Non-pigmented ciliary epithelial cell (primary cell): ENCODE measurements around the gene MMP14.
A peak's percentile ranks its signal among the peaks of the same experiment; 100 is the strongest.
"Not testable (repeated sequence)": the region's sequence is repeated elsewhere in the genome, so short reads cannot be mapped to it uniquely, and the experiment has no call there.

Experiments
- DNase-seq: peaks from one replicate; pipeline ENCODE4 v3.0.0-alpha.2; 2010; ENCODE audit warnings: low read depth

MMP14 gene

DNA sequence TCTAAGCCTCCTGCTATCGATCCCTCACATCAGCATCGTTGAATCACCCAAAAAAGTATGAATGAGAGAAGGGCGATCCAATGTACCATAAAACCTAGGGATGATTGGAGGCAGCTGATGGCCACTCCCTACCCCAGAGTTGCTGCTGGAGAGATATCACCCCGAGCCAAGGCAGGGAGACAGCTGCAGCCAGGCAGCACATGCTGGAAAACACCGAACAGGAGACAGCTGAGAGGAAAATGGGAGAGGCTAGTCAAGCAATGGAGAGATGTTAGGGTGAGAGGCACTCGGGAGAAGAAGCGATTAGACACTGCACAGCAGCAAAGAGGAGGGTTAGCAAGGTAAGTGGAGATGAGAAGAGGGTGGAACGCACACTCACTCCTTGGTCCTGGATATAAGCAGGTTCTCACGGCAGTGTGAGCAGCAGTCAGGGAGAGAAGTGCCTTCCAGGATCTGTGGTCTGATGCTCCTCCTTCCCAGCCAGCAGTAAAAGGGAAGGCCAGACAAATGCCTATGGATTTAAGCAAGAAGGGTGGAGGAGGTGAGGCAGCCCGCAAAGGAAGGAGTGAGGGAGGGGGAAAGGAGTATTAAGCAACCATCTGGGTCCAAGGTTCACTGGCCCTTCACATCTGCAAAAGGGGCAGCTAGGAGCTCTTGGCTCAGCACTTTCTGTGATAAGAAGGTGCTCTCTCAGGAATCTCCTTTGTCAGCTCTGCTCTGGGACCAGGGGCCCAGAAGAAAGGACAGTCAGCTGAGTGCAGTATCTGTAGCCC lies 21.3 kb upstream of the MMP14 start, which contains the start of gene SLC7A7:
Gene SLC7A7, minus strand, starts transcription at position 495 of the 773 bp plus-strand sequence. CDS start 2,037 bp downstream, outside the sequence.
- no peak for DNase-seq

DNA sequence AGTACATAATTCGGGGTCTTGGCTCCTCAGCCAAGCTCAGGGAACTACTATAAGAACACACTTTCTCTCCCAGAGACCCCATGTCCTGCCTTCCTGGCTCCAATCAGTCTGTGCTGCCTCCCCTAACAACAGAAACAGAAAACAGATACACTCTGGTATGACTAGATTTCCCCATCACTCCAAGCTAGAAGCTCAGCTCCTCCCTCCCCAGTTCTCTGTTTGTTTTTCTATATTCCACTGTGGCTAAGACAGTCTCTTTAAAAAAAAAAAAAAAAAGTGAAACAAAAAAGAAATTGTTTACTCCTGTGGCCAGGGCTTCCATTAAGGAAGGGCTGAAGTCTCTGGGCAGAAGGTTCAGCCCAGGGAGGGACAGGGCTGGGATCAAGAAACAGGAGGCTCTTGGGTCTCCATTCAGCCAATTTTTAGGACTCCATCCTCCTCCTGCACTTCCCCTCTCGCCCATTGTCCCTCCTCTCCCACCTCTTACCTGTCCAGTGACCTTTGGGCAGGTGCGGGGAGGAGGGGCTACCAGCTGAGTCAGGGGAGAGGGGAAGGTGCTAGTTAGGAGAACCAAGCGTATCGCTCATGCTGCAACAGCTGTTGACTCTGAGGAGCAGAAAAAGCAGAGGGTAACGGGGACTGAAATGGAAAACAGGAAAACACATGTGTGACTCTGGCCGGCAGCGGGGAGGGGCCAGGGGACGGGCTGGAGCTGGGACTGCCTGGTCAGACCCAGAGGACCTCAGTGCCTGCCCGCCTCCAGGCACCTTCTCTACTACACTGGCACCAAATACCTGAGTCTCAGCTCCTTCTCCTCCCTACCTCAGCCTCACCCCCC lies 17.0 kb upstream of the MMP14 start:
- DNase-seq: peak; percentile 52

DNA sequence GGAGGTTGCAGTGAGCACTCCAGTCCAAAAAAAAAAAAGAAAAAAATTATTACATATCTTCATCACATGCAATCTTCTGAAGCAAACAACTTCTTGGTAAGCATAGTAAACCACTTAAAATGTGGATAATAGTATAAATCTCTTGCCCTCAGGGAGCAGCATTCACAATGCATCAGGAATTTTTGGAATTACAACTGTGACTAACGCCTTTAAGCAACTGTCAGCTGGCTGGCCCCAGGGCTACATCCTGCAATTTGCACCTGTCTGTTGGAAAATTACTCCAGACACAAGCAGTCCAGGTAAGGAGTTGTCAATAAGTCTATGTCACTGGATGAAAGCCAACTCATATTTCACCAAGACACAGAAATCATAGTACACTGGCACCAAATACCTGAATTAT lies 15.7 kb upstream of the MMP14 start:
- DNase-seq: no peak

DNA sequence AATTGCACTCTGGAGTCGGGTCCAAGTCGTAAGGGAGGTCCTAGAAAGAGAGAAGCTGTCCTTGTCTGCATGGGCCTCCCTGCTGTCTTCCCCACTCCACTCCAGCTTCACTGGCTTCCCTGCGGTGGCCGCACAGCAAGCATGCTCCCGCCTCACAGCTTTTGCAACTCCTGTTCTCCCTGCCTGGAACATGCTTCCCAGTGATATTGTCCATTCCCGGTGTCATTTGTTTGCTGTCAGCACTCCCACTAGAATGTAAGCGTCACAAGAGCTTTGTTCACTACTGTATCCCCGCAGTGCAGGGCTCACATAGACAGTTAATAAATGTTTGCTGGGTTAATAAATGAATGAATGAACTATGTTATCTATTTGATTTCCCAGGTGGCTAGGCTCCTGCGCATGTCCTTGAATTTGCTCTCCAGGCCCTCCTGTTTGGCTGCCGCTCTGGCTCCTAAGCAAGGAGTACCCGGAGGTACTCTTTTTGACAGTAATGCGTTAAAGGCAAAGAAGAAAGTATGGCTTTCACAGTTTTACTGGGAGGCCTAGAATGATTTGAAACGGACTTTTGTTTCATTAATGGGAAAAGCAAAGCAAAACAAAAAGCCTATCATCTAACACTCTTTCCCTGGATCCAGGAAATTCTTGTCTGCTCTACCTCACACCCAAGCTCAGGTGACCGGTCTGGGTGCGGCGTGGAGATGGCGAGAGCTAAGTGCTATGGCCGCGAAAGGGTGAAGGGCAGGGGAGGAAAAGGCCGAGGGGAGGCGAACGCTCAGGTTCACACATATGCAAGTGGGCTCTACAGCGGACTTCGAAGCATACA lies 15.0 kb upstream of the MMP14 start:
- no peak for DNase-seq

DNA sequence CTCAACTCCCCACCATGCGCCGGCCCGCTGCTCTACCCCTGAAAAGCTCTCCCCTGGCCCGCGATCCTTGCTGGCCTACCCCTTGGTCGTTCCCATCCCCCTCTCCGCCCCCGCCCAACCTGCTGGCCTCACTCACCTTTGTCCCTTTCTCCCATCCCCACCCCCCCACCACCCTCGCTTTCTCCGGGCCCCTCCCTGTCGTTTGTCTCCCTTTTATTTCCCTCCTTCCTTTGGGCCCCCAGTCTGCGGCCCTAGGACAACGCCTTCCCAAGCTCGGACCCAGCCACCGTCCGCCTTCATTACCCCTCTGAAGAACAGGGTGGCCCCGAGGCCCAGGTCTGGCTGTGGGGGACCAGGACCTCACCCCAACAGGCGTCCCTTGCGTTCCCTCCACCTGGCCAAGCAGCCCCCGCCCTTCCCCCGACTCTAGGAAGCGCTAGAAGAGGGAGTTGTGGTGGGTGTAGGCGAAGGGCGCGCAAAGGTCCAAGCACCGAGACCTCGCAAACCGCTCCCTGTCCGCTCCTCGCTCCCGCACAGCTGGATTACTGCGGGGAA lies 14.3 kb upstream of the MMP14 start:
- DNase-seq: no peak

DNA sequence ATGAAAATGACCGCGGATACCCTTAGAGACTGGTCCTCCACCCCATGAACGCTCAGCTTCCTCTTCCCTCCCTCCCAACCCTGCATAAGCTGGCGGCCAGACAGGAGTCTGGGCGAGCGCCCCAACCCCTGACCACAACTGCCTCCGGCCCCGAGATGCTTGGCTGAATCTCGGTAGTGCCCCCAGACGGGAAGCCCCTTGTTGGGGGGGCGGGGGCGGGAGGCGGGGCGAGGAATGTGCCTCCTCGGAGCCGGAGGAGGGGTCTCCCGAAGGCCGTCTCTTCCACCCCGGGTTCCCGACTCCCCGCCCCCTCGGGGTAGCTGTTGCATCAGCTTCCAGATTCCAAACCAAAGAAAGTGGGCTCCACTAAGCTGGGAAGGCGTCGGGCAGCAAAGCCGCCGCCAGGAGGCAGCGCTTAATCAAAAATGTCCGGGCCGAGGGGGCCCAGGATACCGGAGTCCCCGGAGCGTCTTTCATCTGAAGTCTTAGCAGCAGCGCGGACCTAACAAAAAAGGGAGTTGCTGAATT lies 13.8 kb upstream of the MMP14 start:
- DNase-seq: peak; percentile 53

DNA sequence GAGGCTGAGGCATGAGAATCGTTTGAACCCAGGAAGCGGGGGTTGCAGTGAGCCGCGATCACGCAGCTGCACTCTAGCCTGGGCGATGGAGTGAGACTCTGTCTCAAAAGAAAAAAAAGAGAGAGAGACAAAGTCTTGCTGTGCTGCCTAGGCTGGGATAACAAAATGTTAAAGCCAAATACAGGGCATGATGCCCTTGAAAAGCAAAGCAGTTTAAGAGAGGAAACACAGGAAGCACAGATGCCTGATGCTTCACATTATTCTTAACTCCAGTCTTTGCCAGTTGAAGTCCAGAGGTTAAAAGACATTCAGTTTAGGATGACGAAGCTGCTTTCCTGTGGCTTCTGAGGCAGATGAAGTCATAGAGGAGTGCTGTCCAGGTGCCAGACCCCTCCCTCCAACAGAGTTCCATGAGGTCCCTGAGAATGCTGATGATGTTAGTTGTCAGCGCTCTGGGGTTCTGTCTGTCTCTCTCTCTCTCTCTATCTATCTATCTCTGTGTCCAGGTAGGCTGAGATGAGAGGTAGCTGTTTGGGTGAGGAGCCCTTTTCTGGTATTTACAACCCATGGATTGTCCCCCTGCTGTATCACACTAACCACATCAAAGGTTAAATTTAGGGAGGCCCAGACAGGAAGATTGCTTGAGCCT lies 11.6 kb upstream of the MMP14 start:
- peak; percentile 90 for DNase-seq

DNA sequence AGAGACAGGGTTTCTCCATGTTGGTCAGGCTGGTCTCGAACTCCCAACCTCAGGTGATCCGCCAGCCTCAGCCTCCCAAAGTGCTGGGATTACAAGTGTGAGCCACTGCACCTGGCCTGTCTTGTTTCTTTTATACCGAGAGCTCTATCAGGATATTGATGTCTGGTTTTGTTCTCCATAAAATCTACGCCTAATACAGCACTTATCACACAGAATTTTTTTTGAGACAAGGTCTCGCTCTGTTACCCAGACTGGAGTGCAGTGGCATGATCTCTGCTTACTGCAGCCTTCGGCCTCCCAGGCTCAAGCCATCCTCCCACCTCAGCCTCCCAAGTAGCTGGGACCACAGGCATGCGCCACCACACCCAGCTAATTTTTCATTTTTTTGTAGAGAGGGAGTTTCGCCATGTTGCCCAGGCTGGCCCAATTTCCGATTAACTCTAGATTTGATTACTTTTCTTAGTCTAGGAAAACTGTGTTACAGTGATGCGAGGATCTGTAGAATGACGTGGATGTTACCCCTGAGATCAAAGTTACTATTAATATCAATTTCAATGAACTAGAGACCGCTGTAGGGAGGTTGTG lies 7.2 kb upstream of the MMP14 start:
- not testable (repeated sequence) for DNase-seq

DNA sequence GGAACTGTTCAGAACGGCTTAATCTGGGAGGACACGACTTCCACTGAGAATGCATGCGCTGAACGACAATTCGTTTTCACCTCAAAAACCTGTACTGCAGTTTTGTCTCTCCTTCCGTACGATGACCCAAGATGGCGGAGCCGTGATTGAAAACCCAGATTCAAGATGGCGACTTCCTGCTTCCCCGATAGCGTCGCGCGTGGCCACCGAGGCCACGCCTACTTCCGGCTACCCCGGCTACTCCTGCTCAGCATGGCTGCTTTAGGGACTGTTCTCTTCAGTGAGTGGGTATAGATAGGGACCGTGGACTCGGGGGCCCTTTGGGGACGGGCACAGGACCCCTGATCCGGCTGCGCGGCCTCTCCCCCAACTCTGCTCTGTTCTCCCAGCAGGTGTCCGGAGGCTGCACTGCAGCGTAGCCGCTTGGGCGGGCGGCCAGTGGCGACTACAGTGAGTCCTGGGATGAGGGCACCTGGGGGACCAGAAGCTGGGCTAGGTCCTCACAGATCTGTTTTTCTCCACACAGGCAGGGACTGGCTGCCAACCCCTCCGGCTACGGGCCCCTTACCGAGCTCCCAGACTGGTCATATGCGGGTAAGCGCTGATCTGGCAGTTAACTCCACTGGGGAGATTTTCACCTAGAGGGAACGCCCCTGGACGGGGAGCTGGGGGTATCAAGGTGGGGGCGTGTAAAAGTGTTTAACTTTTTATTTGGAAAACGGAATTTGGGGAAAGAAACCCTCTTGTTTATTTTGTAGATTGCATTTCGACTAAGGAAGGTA lies 6.5 kb upstream of the MMP14 start, which contains the start of gene MRPL52:
Gene MRPL52, plus strand, starts transcription at position 227 of the 782 bp plus-strand sequence. Its CDS starts 26 bp downstream, at position 253.
- DNase-seq: no peak

DNA sequence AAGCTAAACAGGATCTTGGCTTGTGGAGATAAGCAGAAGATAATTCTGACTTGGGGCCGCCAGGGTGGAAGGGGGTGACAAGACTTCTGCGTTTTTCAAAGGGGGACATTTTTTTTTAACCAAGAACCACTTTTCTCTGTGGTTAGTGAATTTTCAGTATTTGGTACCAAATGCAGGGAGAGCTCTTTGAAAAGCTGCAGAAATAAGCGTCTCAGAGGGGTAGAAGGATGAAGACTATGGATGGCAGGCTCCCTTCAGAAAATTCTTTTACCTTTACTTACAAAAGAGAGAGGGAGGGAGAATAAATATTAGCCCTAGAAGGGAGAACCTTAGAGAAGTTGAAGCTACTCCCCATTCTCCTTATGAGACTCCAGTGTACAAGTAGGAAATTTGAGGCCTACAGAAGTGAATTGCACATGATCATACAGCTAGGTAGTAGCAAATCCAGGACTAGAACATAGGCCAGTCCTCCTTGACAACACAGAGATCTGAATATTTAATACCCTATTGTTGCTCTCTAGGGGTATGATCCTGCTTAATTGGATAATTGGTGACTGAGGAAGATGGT lies 5.9 kb upstream of the MMP14 start:
- DNase-seq: no peak

DNA sequence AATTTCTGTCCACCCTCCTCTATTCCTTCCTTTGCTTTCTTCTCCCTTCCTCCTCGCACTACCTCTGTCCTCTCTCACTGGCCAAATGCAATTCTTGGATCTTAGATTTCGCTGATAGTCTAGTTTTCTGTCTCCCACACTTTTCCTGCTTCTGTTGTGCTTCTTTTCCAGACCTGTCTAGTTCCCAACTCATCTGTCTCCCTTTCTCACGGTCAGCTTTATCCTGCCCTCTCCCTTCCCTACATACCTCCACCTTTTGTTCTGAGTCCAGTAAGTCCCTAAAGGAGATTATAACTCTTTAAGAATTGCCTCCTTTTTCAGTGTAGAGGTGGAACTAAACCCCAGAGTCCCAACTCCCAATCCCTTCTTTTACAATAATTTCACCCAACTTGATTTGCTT lies 880 bp upstream of the MMP14 start:
- no peak for DNase-seq

DNA sequence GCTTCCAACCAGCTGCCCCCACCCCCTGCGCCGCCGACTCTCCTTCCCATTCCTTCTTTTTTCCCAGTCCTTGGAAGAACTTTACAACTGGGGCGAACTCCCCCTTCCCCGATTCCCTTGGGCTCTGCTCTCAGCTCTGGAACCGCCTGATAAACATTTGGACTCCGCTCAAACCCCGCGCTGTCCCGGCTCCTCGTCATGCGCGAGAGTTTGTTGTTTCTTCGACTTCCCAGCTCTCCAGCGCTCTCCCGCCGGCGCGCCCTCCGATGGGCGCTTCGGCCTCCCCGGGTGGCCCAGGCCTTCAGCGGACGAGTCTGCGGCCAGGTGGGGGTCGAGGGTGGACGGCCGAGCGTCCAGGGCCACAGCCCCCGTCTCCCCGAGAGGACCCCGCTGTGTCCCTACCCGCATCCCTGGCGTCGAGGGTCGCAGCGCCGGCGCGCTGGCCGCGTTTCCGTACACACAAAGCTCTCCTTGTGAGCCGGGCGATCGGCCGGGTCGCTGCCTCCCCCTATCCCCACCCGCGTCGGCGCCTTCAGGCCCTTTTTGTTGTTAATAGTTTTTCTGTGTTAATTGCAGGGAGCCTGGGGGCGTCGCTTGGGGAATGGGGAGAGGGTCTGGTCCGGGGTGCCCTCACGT lies 847 bp downstream of the MMP14 start:
- DNase-seq: no peak

DNA sequence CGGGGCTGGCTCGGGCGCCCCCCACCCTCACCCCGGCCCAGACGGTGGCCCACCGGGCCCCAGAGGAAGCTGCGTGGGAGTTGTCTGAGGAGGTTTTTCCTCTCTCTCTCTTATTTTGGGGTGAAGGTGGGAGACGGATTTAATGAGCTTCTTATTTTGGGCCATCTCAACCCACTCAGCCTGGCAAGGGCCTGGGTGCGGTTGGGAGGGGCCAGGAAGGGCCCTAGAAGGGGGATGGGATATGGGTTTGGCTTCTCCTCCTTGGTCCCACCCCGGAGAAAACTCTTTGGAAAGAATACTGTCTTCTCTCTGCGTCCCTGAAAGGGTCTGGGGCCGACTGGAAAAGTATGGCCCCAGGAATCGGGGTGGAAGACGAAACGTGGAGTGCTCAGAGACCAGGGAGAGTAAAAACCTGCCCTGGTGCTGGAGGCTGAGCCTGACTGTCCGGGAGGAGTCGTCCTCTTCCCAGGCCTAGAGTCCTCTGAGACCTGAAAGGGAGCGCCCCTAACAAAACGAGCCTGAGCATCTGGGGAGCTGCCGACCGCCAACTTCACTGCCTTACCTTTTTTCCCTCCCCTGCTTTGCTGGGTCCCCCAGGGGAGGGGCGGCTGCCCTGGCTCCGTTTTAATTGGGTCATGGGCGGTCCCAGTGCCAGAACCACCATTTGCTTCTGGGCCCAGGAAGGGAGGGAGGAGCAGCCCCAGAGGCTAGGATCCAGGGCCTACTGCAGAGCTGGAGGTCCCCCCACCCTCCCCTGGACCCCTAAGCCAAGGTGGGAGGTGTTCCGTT lies 1.6 kb downstream of the MMP14 start:
- DNase-seq: no peak

DNA sequence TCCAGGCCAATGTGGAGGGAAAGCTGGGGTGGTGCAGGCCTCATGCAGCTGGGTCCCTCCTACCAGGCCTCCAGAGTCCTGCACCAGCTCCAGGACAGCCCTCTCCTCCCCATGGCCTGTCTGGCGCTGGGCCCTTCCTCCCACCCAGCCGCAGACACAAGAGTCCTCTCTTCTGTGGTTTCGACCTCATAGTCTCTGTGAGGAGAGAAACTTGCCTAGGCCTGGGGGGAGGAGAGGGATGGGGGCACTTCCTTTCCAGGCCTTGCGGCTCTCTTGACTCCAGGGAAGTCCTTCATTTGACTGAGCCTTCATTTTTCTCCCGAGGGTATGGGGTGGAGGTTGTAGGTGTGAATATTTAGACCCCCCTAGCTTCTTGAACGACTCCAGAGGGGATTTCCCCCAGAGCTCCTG lies 2.3 kb downstream of the MMP14 start:
- DNase-seq: no peak

DNA sequence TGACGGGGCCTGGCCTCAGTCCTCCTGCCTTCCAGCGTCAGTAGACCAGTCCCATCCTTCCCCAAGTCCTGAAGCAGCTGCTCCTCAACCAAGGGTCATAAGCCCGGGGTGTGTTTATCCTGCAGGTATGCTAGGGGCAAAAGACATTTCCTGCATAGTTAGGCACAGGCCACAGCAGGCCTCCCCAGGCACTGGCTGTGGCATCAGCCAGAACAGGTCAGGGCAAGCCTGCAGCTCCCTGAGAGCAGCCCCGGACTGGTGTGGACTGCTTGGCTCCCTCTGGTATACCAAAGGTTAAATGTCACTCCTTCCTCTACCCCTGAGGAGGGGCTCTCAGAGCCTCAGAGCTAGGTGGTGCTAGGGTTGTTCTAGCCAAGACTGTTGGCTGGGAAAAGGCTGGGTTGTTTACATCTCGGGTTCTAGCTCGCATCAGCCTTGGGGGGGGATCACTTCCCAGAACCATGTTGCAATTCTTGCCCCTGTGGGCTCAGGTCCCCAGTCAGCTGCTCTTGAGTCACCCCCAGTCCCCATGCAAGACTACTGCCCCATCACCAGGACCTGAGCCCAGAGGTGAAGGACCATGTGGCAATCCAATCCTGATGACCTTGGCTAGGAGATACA lies 2.9 kb downstream of the MMP14 start:
- no peak for DNase-seq

DNA sequence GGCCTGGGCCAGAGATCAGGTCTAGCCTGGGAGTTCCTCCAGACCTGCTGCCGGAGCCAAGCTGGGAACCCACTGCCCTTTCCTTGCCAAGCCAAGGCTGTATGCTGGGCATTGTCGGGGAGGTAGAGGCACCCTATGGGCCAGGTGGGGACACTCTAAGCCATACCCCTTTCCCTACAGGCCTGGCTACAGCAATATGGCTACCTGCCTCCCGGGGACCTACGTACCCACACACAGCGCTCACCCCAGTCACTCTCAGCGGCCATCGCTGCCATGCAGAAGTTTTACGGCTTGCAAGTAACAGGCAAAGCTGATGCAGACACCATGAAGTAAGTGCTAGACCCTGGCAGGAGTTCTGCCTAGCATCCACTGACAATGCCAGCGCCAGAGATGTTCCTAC lies 4.9 kb downstream of the MMP14 start:
- DNase-seq: no peak

DNA sequence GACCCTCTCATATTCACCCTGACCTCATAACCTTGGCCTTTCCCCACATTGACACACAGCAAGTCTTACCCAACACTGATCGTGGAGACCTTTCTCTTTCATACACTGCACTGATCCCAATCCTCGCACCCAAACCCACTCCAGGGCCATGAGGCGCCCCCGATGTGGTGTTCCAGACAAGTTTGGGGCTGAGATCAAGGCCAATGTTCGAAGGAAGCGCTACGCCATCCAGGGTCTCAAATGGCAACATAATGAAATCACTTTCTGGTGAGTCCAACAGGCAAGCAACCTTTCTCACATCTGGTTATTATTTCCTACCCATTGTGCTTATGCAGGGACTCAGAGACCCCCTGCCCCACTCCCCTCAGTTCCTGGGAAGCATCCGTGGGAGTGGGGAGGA lies 5.4 kb downstream of the MMP14 start:
- DNase-seq: no peak
